GM21529 (cell line): ENCODE results near the gene NFKB2.

Experiments used
- ATAC-seq: cut with Tn5 transposase; IDR thresholded peaks from one replicate; pipeline ENCODE4 v1.9.1; 2021; ENCODE audit not compliant: unreplicated experiment

NFKB2 gene

GRCh38 chr10:102407425-102408130, 12.1 kb downstream of the NFKB2 start:
- ATAC-seq, result no peak

- ATAC-seq, result no peak
Observed at GRCh38 chr10:102408131-102408727, 12.7 kb downstream of the NFKB2 start.

GRCh38 chr10:102408728-102409603, 13.5 kb downstream of the NFKB2 start:
- no peak for ATAC-seq

- ATAC-seq, result no peak
Observed at GRCh38 chr10:102409604-102410428, 14.3 kb downstream of the NFKB2 start.

GRCh38 chr10:102410429-102411073, 15.0 kb downstream of the NFKB2 start:
- no peak for ATAC-seq

- ATAC-seq, result no peak
Observed at GRCh38 chr10:102411341-102412255, 16.1 kb downstream of the NFKB2 start.

- no peak for ATAC-seq
Observed at GRCh38 chr10:102412293-102412692, 16.8 kb downstream of the NFKB2 start.

GRCh38 chr10:102413053-102413705, 17.7 kb downstream of the NFKB2 start:
- ATAC-seq, result no peak

GRCh38 chr10:102413806-102414561, 18.5 kb downstream of the NFKB2 start:
- no peak for ATAC-seq

GRCh38 chr10:102414749-102415148, 19.2 kb downstream of the NFKB2 start:
- ATAC-seq, result no peak

- ATAC-seq, result no peak
Observed at GRCh38 chr10:102416283-102416682, 20.8 kb downstream of the NFKB2 start.

- no peak for ATAC-seq
Observed at GRCh38 chr10:102416695-102417094, 21.2 kb downstream of the NFKB2 start.

GRCh38 chr10:102418622-102419268, 23.2 kb downstream of the NFKB2 start, which contains the start of gene PSD:
PSD (minus strand) TSS chr10:102418785; CDS start chr10:102417038, 1,747 bp downstream.
- no peak for ATAC-seq

- ATAC-seq, result no peak
Observed at GRCh38 chr10:102419269-102420180, 24.0 kb downstream of the NFKB2 start.

GRCh38 chr10:102420181-102420713, 24.7 kb downstream of the NFKB2 start:
- ATAC-seq, result no peak
